IPS-18c (cell line): ENCODE data around the gene CASP8.
"Not testable (repeated sequence)": the region's sequence is repeated elsewhere in the genome, so short reads cannot be mapped to it uniquely, and the experiment has no call there.

Experiments
- H3K4me3 ChIP-seq: 2 replicates; pipeline ENCODE4 v1.7.0; 2013; ENCODE audit warnings: low read depth, mild to moderate bottlenecking, low read length, moderate library complexity; ENCODE audit not compliant: insufficient read depth
- H3K9me3 ChIP-seq: one replicate; pipeline ENCODE4 v1.6.1; 2013; ENCODE audit warnings: mild to moderate bottlenecking, low read length, moderate library complexity; ENCODE audit not compliant: control insufficient read depth, insufficient read depth

CASP8 gene

DNA sequence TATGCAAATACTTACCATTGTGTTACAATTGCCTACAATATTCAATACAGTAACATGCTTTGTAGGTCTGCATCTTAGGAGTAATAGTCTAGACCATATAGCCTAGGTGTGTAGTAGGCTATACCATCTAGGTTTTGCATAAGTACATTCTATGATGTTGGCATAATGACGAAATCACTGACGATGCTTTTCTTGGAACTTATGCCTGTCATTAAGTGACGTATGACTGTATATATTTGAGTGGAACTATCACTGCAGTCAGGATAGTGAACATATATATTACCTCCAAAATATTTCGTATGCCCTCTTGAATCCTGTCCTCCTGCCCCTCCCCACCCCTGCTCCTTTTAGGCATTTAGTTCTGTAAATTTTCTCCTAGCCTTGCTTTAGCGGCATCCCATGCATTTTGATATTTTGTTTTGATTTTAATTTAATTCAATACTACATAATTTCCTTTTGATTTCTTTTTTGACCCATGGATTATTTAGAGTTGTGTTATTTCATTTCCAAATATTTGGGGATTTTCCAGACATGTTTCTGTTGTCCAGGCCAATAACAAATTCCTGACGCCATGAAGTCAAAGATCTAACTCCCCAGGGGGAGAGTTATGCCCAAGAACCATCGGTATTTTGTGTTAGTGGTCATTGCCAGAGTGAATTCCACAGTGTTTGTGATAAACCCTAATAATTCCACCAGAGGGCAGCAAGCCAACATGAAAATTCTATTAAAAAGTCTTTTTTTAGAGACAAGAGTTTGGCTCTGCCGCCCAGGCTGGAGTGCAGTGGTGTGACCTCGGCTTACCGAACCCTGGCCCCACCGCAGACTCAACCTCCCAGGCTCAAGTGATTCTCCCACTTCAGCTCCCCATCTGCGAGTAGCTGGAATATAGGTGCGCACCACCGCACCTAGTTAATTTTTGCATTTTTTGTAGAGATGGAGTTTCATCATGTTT is 24.2 kb upstream of the CASP8 start:
- Histone ChIP-seq H3K9me3 (no peaks in the 10 kb centered on the region), H3K4me3 (no peak overlapping the region)

GRCh38 chr2:201237486-201238123 is 22.7 kb upstream of the CASP8 start:
- no peaks in the 10 kb centered on the region for H3K9me3 ChIP-seq
- no peak overlapping the region for H3K4me3 ChIP-seq

GRCh38 chr2:201239167-201239935 is 21.0 kb upstream of the CASP8 start:
- not testable (repeated sequence) for H3K9me3 ChIP-seq, H3K4me3 ChIP-seq

- Histone ChIP-seq H3K4me3 (no peak overlapping the region), H3K9me3 (no peaks in the 10 kb centered on the region)
These were observed 17.6 kb upstream of the CASP8 start for GRCh38 chr2:201242571-201243277.

DNA sequence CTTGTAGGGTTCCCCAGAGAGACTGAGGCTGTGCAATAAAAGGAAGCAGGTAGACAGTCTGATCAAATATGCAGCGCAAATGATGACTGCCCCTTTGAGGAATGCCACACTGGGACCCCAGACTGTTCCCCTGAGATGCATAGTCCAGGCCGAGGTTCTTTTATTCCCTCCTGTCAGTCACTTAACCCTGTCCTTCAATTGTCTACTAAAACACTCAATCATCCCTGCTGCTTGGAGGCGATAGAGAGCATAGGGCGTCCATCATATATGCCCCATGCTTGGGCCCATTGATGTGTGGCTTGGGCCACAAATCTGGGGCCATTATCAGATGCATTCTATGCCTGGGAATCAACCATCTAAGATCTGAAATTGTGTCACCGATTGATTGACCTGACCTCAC is 15.5 kb upstream of the CASP8 start:
- H3K4me3 ChIP-seq = no peak overlapping the region
- no peaks in the 10 kb centered on the region for H3K9me3 ChIP-seq

GRCh38 chr2:201246280-201246679 is 14.1 kb upstream of the CASP8 start:
- Histone ChIP-seq H3K9me3 (no peaks in the 10 kb centered on the region), H3K4me3 (no peak overlapping the region)

GRCh38 chr2:201248288-201248844 is 12.0 kb upstream of the CASP8 start:
- H3K4me3 ChIP-seq = no peak overlapping the region
- no peaks in the 10 kb centered on the region for H3K9me3 ChIP-seq

DNA sequence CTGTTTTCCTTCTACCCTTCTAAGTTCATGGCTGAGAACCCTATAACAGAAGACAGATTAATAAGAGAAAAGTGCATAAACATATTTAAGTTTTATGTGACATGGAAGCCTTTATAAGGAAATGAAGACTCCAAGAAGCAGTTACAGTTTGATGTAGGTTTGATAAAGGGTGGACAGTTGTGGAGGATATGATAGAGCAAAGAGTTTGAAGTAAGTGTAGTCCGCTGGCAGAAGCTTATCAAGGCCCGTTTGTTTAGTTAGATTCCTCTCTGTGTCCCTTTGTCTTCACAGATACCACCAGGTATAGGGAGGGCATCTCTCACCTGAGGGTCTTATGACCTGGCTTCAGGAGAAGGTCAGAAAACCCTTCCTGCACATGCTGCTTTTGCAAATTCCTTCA is 10.4 kb upstream of the CASP8 start:
- Histone ChIP-seq H3K9me3 (no peaks in the 10 kb centered on the region), H3K4me3 (no peak overlapping the region)

DNA sequence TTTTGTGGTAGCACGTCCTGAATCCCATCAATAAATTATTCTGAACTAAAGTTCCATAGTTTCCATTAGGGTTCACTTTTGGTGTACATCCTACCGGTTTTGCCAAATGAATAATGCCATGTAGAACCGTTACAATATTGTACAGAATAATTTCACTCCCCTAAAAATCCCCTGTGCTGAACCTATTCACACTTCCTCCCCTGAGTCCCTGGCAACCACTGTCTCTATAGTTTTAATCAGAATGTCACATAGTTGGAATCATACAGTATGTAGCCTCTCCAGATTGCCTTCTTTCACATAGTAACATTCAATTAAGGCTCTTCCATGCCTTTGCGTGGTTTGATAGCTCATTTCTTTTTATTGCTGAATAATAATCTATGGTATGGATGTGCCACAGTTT is 9.6 kb upstream of the CASP8 start:
- H3K9me3 ChIP-seq = no peaks in the 10 kb centered on the region
- no peak overlapping the region for H3K4me3 ChIP-seq

DNA sequence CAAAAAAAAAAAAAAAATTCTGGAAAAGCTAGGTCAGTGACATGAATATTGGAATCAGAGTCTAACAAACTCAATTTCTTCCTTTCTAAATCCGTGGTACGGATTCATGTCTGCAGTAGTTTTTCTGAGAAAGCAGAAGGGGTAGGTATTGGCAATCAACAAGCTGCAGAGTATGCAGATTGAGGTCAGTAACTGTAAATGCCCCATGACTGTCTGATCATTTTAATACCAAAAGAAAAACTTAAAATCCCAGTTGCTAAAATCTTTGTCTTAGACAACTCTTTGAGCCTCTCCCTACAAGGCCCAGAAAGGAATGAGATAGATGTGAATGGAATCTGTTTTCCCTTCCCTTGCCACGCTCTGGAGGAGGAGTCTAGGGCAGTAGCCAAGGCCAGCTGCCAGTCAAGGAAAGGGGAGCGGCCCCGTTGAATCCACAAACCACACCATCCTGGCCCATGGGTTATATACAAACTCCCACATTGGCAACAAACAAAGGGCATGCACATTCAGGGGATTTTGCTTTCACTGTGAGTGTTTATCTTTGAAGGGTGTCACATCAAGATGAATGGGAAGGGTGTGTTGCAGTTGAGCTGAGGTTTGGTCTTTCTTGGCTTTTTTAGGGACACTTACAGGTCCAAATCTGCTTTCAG is 6.1 kb upstream of the CASP8 start:
- Histone ChIP-seq H3K9me3 (no peaks in the 10 kb centered on the region), H3K4me3 (no peak overlapping the region)

GRCh38 chr2:201255408-201256033 is 4.8 kb upstream of the CASP8 start:
- Histone ChIP-seq H3K4me3 (no peak overlapping the region), H3K9me3 (no peaks in the 10 kb centered on the region)

DNA sequence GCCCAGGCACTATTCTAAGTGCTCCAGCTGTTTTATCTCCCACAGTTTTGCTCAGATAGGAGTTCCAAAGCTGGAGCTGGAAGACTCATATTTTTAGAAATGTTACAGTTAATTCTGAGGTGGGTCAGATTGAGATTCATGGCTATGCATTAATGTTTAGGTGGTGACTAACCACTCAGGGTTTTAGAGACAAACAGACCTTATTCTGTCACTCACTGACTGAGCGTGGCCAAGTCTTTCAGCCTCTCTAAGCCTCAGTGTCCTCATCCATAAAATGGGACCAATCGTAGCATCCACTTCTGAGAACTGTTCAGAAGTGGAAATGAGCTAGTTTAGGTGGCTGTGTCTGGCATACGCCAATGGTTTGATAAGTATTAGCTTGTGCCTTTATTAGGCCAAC is 4.3 kb upstream of the CASP8 start:
- H3K4me3 ChIP-seq = no peak overlapping the region

DNA sequence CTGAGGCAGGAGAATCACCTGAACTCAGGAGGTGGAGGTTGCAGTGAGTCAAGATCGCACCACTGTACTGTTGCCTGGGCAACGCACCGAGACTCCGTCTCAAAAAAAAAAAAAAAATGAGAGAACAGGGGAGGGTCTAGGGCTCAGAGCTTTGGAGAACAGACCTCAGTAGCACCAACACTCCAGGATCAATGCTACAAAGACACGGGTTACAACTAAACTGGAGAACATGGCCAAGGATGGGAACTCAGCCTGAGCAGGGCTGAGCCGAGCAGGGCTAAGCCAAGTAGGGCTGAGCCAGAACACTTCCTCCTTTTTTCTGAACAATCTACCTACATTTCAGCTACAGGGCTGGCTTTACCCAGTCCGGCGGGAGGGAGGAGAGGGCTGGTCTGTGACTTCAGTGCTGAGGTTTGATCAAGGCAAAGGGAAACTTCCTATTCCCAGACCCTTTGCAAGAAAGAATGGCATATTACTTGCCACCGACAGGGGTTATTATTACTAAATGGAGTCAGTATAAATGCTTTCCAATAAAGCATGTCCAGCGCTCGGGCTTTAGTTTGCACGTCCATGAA is 2.9 kb upstream of the CASP8 start:
- H3K9me3 ChIP-seq = no peaks in the 10 kb centered on the region
- peak overlapping the region; percentile 11 for H3K4me3 ChIP-seq

More for the DNA sequence above, 4.3 kb upstream of the CASP8 start:
- no peaks in the 10 kb centered on the region for H3K9me3 ChIP-seq

GRCh38 chr2:201257956-201258665 is 2.2 kb upstream of the CASP8 start:
- Histone ChIP-seq H3K4me3 (peak overlapping the region; percentile 32), H3K9me3 (no peaks in the 10 kb centered on the region)
